PC-9 (cell line): ENCODE data around the gene AFF2.

Source experiments
- EZH2 ChIP-seq: fragments of 200-600 bp; sonication (generic); IDR thresholded peaks from 2 replicates; pipeline ENCODE4 v1.8.0; 2017; ENCODE audit warnings: antibody characterized with exemption, low read depth
- TF ChIP-seq, protein P1 (sequence below): fragments of 200-600 bp; sonication (generic); conservative IDR thresholded peaks from 2 replicates; pipeline ENCODE4 v1.6.1; 2017; ENCODE audit warnings: mixed run types, antibody characterized with exemption, mild to moderate bottlenecking, moderate library complexity

DNA sequence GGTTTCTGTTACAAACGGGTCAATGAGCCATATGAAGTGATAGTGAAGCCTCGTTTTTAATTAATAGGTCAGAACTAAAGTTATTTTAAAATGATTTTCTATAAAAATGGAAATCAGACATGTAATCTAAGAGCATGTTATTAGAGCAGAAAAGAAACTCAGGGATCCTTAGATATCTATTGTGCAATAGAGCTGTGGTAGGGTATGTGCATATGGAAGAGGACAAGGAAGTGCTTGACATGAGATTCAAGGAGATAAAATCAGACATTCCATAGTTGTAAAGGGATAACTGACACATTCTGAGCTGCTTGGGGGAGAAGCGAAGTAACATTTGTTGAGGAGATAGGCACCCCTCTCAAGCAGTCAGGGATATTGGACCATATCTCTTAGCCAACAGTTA is 143.0 kb downstream of the AFF2 start:
- TF ChIP-seq, protein P1, sequence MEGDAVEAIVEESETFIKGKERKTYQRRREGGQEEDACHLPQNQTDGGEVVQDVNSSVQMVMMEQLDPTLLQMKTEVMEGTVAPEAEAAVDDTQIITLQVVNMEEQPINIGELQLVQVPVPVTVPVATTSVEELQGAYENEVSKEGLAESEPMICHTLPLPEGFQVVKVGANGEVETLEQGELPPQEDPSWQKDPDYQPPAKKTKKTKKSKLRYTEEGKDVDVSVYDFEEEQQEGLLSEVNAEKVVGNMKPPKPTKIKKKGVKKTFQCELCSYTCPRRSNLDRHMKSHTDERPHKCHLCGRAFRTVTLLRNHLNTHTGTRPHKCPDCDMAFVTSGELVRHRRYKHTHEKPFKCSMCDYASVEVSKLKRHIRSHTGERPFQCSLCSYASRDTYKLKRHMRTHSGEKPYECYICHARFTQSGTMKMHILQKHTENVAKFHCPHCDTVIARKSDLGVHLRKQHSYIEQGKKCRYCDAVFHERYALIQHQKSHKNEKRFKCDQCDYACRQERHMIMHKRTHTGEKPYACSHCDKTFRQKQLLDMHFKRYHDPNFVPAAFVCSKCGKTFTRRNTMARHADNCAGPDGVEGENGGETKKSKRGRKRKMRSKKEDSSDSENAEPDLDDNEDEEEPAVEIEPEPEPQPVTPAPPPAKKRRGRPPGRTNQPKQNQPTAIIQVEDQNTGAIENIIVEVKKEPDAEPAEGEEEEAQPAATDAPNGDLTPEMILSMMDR, result no peak
- TF ChIP-seq EZH2, result no peak
